ENCODE results near the gene MRPS24.
"Not testable (repeated sequence)": the region's sequence is repeated elsewhere in the genome, so short reads cannot be mapped to it uniquely, and the experiment has no call there.

MRPS24 gene

DNA sequence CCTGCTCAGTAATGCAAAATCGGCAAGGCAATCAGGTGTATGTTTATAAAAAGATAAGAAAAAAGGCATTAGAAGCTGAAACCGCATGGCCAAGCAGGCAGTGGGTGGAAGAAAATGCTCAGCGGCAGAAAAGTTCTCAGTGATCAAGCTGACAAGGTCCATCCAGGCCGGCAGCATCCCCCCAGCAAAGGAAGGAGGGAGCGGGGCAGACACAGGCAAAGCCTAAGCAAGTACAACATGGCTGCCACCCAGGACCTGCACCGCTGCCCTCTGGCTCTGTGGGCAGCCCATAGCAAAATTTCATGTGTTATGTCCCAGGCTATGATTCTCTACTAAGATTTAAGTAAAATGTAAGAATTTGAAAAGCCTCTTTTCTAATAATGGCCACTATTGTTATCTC is 45.4 kb downstream of the MRPS24 start:
- DNase-seq (ENCODE audit: low read depth), result no peak
- TF ChIP-seq, protein P1, sequence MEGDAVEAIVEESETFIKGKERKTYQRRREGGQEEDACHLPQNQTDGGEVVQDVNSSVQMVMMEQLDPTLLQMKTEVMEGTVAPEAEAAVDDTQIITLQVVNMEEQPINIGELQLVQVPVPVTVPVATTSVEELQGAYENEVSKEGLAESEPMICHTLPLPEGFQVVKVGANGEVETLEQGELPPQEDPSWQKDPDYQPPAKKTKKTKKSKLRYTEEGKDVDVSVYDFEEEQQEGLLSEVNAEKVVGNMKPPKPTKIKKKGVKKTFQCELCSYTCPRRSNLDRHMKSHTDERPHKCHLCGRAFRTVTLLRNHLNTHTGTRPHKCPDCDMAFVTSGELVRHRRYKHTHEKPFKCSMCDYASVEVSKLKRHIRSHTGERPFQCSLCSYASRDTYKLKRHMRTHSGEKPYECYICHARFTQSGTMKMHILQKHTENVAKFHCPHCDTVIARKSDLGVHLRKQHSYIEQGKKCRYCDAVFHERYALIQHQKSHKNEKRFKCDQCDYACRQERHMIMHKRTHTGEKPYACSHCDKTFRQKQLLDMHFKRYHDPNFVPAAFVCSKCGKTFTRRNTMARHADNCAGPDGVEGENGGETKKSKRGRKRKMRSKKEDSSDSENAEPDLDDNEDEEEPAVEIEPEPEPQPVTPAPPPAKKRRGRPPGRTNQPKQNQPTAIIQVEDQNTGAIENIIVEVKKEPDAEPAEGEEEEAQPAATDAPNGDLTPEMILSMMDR (IDR thresholded peaks at IDR 0.05; ENCODE audit: insufficient read depth, low read depth, low read length, missing control alignments), result no peak
- no peak overlapping the region for H3K4me3 ChIP-seq (ENCODE audit: low read depth, low read length)

DNA sequence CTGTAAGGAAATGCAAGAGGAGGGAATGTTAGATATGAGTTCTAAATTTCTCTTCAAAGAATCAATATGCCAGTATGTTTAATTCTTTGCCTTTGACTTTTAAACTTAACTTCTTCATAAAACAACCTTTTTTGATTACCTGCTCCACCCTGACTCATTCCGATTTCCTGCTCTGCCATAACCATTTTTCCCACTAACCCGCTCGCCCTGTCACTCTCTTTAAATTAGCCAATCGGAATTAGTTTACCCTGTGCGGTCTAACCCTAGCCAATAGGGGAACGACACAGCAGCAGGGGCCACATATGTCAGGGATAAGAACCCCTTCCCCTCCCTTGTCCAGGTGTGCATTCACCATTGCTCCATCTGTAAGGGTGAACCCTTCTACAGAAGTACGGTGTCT is 45.9 kb downstream of the MRPS24 start:
- not testable (repeated sequence) for H3K4me3 ChIP-seq (ENCODE audit: low read depth, low read length); DNase-seq (ENCODE audit: low read depth)

All from GM12865 (cell line).